DOHH2 (cell line): Measurements from ENCODE around the gene ADGRG6.
"Not testable (repeated sequence)": the region's sequence is repeated elsewhere in the genome, so short reads cannot be mapped to it uniquely, and the experiment has no call there.

ENCODE experiments used
- H3F3A ChIP-seq: fragments of 200-600 bp; sonication (generic), shearing (Covaris generic); 2 replicates; pipeline ENCODE4 v1.6.0; 2016; ENCODE audit warnings: antibody characterized with exemption, mild to moderate bottlenecking; ENCODE audit not compliant: control insufficient read depth, insufficient read depth
- H3K27ac ChIP-seq: fragments of 200-600 bp; sonication (generic); 2 replicates; pipeline ENCODE4 v1.5.1; 2014; ENCODE audit warnings: low read depth, mild to moderate bottlenecking, low read length, moderate library complexity
- H3K27me3 ChIP-seq: fragments of 200-600 bp; sonication (generic); 2 replicates; pipeline ENCODE4 v1.6.1; 2014; ENCODE audit warnings: mild to moderate bottlenecking, low read length, mixed read lengths; ENCODE audit not compliant: control insufficient read depth
- H3K36me3 ChIP-seq: fragments of 200-600 bp; sonication (generic); 2 replicates; pipeline ENCODE4 v1.6.1; 2014; ENCODE audit warnings: mild to moderate bottlenecking, low read length, moderate library complexity, mixed read lengths; ENCODE audit not compliant: control insufficient read depth
- H3K4me1 ChIP-seq: fragments of 200-600 bp; sonication (generic); 2 replicates; pipeline ENCODE4 v1.6.1; 2014; ENCODE audit warnings: mild to moderate bottlenecking, low read length, mixed read lengths; ENCODE audit not compliant: control insufficient read depth
- H3K4me2 ChIP-seq: fragments of 200-600 bp; sonication (generic); 2 replicates; pipeline ENCODE4 v1.6.0; 2014; ENCODE audit warnings: mild to moderate bottlenecking, low read length, moderate library complexity
- H3K4me3 ChIP-seq: fragments of 200-600 bp; sonication (generic); 2 replicates; pipeline ENCODE4 v1.5.1; 2014; ENCODE audit warnings: mild to moderate bottlenecking, low read length, mixed read lengths
- H3K79me2 ChIP-seq: fragments of 200-600 bp; sonication (generic); 2 replicates; pipeline ENCODE4 v1.6.1; 2014; ENCODE audit warnings: mild to moderate bottlenecking, low read length, mixed read lengths; ENCODE audit not compliant: control insufficient read depth
- H3K9me2 ChIP-seq: fragments of 200-600 bp; sonication (generic); replicated peaks from 2 replicates; pipeline ENCODE4 v1.6.1; 2014; ENCODE audit warnings: mild to moderate bottlenecking, low read length, mixed read lengths; ENCODE audit not compliant: control insufficient read depth
- H3K9me3 ChIP-seq: fragments of 200-600 bp; sonication (generic); 2 replicates; pipeline ENCODE4 v1.6.1; 2014; ENCODE audit warnings: antibody characterized with exemption, low read length, mixed read lengths; ENCODE audit not compliant: control insufficient read depth, insufficient read depth
- H4K20me1 ChIP-seq: fragments of 200-600 bp; sonication (generic); 2 replicates; pipeline ENCODE4 v1.6.0; 2014; ENCODE audit warnings: low read depth, mild to moderate bottlenecking, antibody characterized with exemption, low read length, moderate library complexity; ENCODE audit not compliant: control insufficient read depth, insufficient read depth
- EZH2phosphoT487 ChIP-seq: fragments of 200-600 bp; sonication (generic); IDR thresholded peaks from 2 replicates; pipeline ENCODE4 v1.6.1; 2017; ENCODE audit warnings: borderline replicate concordance, mild to moderate bottlenecking, antibody characterized with exemption, low read length, moderate library complexity, mixed read lengths
- TF ChIP-seq, protein P1 (sequence below): fragments of 200-600 bp; sonication (generic); IDR thresholded peaks from one replicate; pipeline ENCODE4 v1.5.1; 2014; ENCODE audit warnings: antibody characterized with exemption, mild to moderate bottlenecking, low read depth, low read length; ENCODE audit not compliant: poor library complexity, severe bottlenecking

The ADGRG6 gene

DNA sequence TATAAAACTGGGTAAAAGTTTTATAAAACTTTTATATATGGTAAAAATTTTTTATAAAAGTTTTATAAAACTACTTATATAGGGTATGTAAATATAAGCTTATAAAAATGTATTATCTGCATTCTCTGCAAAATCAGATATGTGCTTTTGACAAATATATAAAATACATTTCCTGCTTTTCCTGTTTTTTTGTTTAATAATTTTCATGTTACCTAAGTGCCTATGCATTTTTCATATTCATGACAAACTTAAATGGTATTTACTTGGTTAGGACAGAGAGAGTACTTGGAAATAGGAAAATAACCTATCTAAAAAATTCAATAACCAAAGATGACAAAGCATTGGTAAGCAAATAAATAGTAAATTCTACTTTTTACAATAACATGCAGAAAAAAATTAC is 41.2 kb downstream of the ADGRG6 start:
- Histone ChIP-seq H3F3A (no peaks in the 10 kb centered on the region), H3K9me3 (no peaks in the 10 kb centered on the region), H3K4me1 (no peaks in the 10 kb centered on the region), H3K4me2 (no peak overlapping the region), H4K20me1 (no peaks in the 10 kb centered on the region), H3K4me3 (no peak overlapping the region), H3K79me2 (no peaks in the 10 kb centered on the region), H3K9me2 (no peaks in the 10 kb centered on the region), H3K27ac (no peak overlapping the region), H3K36me3 (no peaks in the 10 kb centered on the region), H3K27me3 (no peaks in the 10 kb centered on the region)
- TF ChIP-seq, protein P1, sequence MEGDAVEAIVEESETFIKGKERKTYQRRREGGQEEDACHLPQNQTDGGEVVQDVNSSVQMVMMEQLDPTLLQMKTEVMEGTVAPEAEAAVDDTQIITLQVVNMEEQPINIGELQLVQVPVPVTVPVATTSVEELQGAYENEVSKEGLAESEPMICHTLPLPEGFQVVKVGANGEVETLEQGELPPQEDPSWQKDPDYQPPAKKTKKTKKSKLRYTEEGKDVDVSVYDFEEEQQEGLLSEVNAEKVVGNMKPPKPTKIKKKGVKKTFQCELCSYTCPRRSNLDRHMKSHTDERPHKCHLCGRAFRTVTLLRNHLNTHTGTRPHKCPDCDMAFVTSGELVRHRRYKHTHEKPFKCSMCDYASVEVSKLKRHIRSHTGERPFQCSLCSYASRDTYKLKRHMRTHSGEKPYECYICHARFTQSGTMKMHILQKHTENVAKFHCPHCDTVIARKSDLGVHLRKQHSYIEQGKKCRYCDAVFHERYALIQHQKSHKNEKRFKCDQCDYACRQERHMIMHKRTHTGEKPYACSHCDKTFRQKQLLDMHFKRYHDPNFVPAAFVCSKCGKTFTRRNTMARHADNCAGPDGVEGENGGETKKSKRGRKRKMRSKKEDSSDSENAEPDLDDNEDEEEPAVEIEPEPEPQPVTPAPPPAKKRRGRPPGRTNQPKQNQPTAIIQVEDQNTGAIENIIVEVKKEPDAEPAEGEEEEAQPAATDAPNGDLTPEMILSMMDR, result no peak
- TF ChIP-seq EZH2phosphoT487, result no peak

DNA sequence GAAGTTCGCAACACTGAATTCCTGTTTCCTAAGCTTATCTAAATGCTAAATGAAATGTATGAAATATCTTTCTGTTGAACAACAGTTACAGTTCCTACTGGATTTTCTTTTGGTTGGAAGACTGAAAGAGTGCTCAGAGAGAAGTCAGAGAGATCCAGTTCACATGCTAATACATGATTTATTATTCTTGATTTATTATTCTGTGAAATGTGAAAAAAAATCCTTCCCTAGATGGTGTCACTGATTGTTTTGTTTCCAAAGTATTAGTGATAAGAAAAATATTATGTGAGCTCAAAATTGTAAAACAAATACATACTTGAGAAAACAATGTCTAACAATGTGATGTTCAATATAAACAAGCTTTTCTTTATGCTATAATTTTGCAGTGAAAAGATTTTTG is 42.1 kb downstream of the ADGRG6 start:
- Histone ChIP-seq H3K4me1 (no peaks in the 10 kb centered on the region), H3K36me3 (no peaks in the 10 kb centered on the region), H3K4me2 (no peak overlapping the region)

DNA sequence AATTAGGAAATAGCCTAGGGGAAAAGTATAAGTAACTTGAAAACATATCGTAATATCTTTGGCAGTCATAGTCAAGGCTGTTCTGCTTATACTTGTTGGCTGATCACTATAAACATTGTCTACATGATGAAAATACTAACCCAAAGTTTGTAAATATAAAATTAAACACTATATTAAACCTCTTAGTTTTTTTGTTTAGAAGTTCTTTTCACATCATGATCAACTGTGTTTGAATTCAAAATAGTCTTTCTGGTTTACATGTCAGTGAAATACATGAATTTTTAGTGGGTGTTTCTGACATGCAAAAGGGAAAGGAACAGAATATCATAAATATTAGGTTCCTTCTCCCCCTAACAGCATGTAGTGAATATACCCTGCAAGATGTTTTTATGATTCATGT is 43.5 kb downstream of the ADGRG6 start:
- Histone ChIP-seq H3K9me3 (no peaks in the 10 kb centered on the region), H3K27ac (no peak overlapping the region), H4K20me1 (no peaks in the 10 kb centered on the region), H3K79me2 (no peaks in the 10 kb centered on the region), H3K27me3 (no peaks in the 10 kb centered on the region; the same call in 1 of the 2 replicates), H3K4me2 (no peak overlapping the region), H3K4me3 (no peak overlapping the region), H3K4me1 (no peaks in the 10 kb centered on the region), H3K9me2 (no peaks in the 10 kb centered on the region), H3F3A (no peaks in the 10 kb centered on the region), H3K36me3 (no peaks in the 10 kb centered on the region)
- TF ChIP-seq, protein P1, result no peak
- TF ChIP-seq EZH2phosphoT487, result no peak

More for the DNA sequence above, 42.1 kb downstream of the ADGRG6 start:
- H4K20me1 ChIP-seq, result no peaks in the 10 kb centered on the region
- H3K27ac ChIP-seq, result no peak overlapping the region
- H3K9me2 ChIP-seq, result no peaks in the 10 kb centered on the region
- H3K9me3 ChIP-seq, result no peaks in the 10 kb centered on the region
- no peaks in the 10 kb centered on the region for H3K27me3 ChIP-seq
- H3K79me2 ChIP-seq, result no peaks in the 10 kb centered on the region
- no peak overlapping the region for H3K4me3 ChIP-seq
- no peaks in the 10 kb centered on the region for H3F3A ChIP-seq
- TF ChIP-seq EZH2phosphoT487, result no peak
- TF ChIP-seq, protein P1, result no peak

DNA sequence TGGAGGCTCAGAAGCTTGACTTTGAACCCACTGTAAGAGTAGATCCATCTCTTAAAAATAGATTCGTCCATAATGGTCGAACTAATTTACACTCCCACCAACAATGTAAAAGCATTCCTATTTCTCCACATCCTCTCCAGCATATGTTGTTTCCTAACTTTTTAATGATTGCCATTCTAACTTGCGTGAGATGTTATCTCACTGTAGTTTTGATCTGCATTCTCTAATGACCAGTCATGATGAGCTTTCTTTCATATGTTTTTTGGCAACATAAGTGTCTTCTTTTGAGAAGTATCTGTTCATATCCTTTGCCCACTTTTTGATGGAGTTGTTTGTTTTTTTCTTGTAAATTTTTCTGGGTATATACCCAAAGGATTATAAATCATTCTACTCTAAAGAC is 44.4 kb downstream of the ADGRG6 start:
- not testable (repeated sequence) for H4K20me1 ChIP-seq, H3K27ac ChIP-seq, H3K36me3 ChIP-seq, H3K27me3 ChIP-seq, H3K4me2 ChIP-seq, H3K79me2 ChIP-seq, H3F3A ChIP-seq, H3K4me1 ChIP-seq, H3K9me3 ChIP-seq, H3K9me2 ChIP-seq, H3K4me3 ChIP-seq
